Activated CD8-positive, alpha-beta memory T cell treated with anti-CD3 and anti-CD28 coated beads for 24 hours (primary cell): ENCODE results near the gene SH2D7.

Source experiments
- DNase-seq: peaks from one replicate; pipeline ENCODE4 v3.0.0-alpha.2; 2020

The SH2D7 gene

GRCh38 chr15:78061963-78062427, 30.4 kb upstream of the SH2D7 start:
- DNase-seq, result no peak

- no peak for DNase-seq
Measured at GRCh38 chr15:78063217-78063616, 29.1 kb upstream of the SH2D7 start.

GRCh38 chr15:78063970-78064385, 28.4 kb upstream of the SH2D7 start:
- no peak for DNase-seq

- DNase-seq, result no peak
Measured at GRCh38 chr15:78064544-78064943, 27.8 kb upstream of the SH2D7 start.

GRCh38 chr15:78065284-78065872, 27.0 kb upstream of the SH2D7 start:
- no peak for DNase-seq

GRCh38 chr15:78065973-78066946, 26.1 kb upstream of the SH2D7 start:
- no peak for DNase-seq

GRCh38 chr15:78067328-78068228, 24.8 kb upstream of the SH2D7 start:
- DNase-seq, result no peak

- no peak for DNase-seq
Measured at GRCh38 chr15:78069052-78069414, 23.3 kb upstream of the SH2D7 start.

GRCh38 chr15:78069462-78070029, 22.8 kb upstream of the SH2D7 start:
- DNase-seq, result no peak

- DNase-seq, result no peak
Measured at GRCh38 chr15:78070049-78070700, 22.2 kb upstream of the SH2D7 start.

- DNase-seq, result no peak
Measured at GRCh38 chr15:78071383-78071782, 21.0 kb upstream of the SH2D7 start.

GRCh38 chr15:78072080-78072892, 20.1 kb upstream of the SH2D7 start:
- no peak for DNase-seq

GRCh38 chr15:78073046-78073787, 19.1 kb upstream of the SH2D7 start:
- no peak for DNase-seq

GRCh38 chr15:78075490-78076230, 16.7 kb upstream of the SH2D7 start:
- DNase-seq, result no peak

GRCh38 chr15:78076231-78077052, 15.9 kb upstream of the SH2D7 start:
- no peak for DNase-seq

- DNase-seq, result peak; percentile 90
Measured at GRCh38 chr15:78077053-78077870, 15.1 kb upstream of the SH2D7 start, which contains the start of gene TBC1D2B. TBC1D2B (minus strand) TSS chr15:78077711; CDS start chr15:78077652, 59 bp downstream.

GRCh38 chr15:78077871-78078210, 14.5 kb upstream of the SH2D7 start:
- no peak for DNase-seq
